IPS-18a (cell line): ENCODE measurements around the gene TMEM59L.

Experiments
- H3K27ac ChIP-seq: one replicate; pipeline ENCODE4 v1.5.1; 2013; ENCODE audit warnings: low read length
- H3K27me3 ChIP-seq: one replicate; pipeline ENCODE4 v1.6.1; 2013; ENCODE audit warnings: mild to moderate bottlenecking, low read length; ENCODE audit not compliant: control insufficient read depth, insufficient read depth
- H3K36me3 ChIP-seq: one replicate; pipeline ENCODE4 v1.6.1; 2013; ENCODE audit warnings: low read depth, low read length; ENCODE audit not compliant: control insufficient read depth
- H3K4me1 ChIP-seq: one replicate; pipeline ENCODE4 v1.6.1; 2013; ENCODE audit warnings: low read depth, low read length; ENCODE audit not compliant: control insufficient read depth
- H3K4me3 ChIP-seq: one replicate; pipeline ENCODE4 v1.5.1; 2013; ENCODE audit warnings: low read length
- H3K9ac ChIP-seq: one replicate; pipeline ENCODE4 v1.6.1; 2013; ENCODE audit warnings: mild to moderate bottlenecking, low read length, moderate library complexity
- H3K9me3 ChIP-seq: one replicate; pipeline ENCODE4 v1.6.1; 2013; ENCODE audit warnings: low read depth, low read length; ENCODE audit not compliant: control insufficient read depth

TMEM59L gene

GRCh38 chr19:18612772-18613588, at the start of gene TMEM59L:
Gene TMEM59L, plus strand, starts transcription at chr19:18612870. Its CDS starts 89 bp downstream, at chr19:18612959.
- no peak within 1 kb of the TSS for H3K9ac ChIP-seq
- no peak within 1 kb of the TSS for H3K27ac ChIP-seq
- peaks cover 83% of the 10 kb centered on the region for H3K27me3 ChIP-seq
- H3K9me3 ChIP-seq: no peaks in the 10 kb centered on the region
- peaks cover 35% of the 10 kb centered on the region for H3K4me1 ChIP-seq
- no peaks in the 10 kb centered on the region for H3K36me3 ChIP-seq
- H3K4me3 ChIP-seq: peak within 1 kb of the TSS; percentile 59

- H3K4me3 ChIP-seq: no peak overlapping the region
- no peaks in the 10 kb centered on the region for H3K9me3 ChIP-seq
- no peaks in the 10 kb centered on the region for H3K27me3 ChIP-seq
- peaks cover 59% of the 10 kb centered on the region for H3K36me3 ChIP-seq
- H3K4me1 ChIP-seq: no peaks in the 10 kb centered on the region
- H3K9ac ChIP-seq: no peak overlapping the region
- no peak overlapping the region for H3K27ac ChIP-seq
Observed at GRCh38 chr19:18566953-18567352, 45.7 kb upstream of the TMEM59L start.

GRCh38 chr19:18568367-18568766, 44.3 kb upstream of the TMEM59L start:
- H3K9ac ChIP-seq: no peak overlapping the region
- H3K27ac ChIP-seq: no peak overlapping the region
- no peaks in the 10 kb centered on the region for H3K9me3 ChIP-seq
- peaks cover 51% of the 10 kb centered on the region for H3K36me3 ChIP-seq
- no peak overlapping the region for H3K4me3 ChIP-seq
- H3K27me3 ChIP-seq: no peaks in the 10 kb centered on the region
- no peaks in the 10 kb centered on the region for H3K4me1 ChIP-seq

GRCh38 chr19:18571564-18572344, 40.9 kb upstream of the TMEM59L start, which contains the start of gene UBA52:
Gene UBA52, plus strand, starts transcription at chr19:18571857. Its CDS starts 1,444 bp downstream, at chr19:18573301.
- peak within 1 kb of the TSS; percentile 73 for H3K27ac ChIP-seq

GRCh38 chr19:18574691-18575291, 37.9 kb upstream of the TMEM59L start:
- Histone ChIP-seq H3K27ac (no peak overlapping the region), H3K9me3 (no peaks in the 10 kb centered on the region), H3K9ac (no peak overlapping the region), H3K27me3 (no peaks in the 10 kb centered on the region), H3K4me1 (no peaks in the 10 kb centered on the region), H3K4me3 (no peak overlapping the region), H3K36me3 (peaks cover 46% of the 10 kb centered on the region)

More at GRCh38 chr19:18571564-18572344, 40.9 kb upstream of the TMEM59L start, which contains the start of gene UBA52:
- H3K27me3 ChIP-seq: no peaks in the 10 kb centered on the region
- peak within 1 kb of the TSS; percentile 99 for H3K4me3 ChIP-seq
- no peaks in the 10 kb centered on the region for H3K9me3 ChIP-seq
- peak within 1 kb of the TSS; percentile 96 for H3K9ac ChIP-seq
- H3K36me3 ChIP-seq: peaks cover 62% of the 10 kb centered on the region
- H3K4me1 ChIP-seq: no peaks in the 10 kb centered on the region

- H3K36me3 ChIP-seq: peaks cover 46% of the 10 kb centered on the region
- H3K27ac ChIP-seq: no peak overlapping the region
Observed at GRCh38 chr19:18576383-18576782, 36.3 kb upstream of the TMEM59L start.

GRCh38 chr19:18577365-18577914, 35.2 kb upstream of the TMEM59L start:
- no peaks in the 10 kb centered on the region for H3K9me3 ChIP-seq
- peaks cover 46% of the 10 kb centered on the region for H3K36me3 ChIP-seq
- H3K27me3 ChIP-seq: no peaks in the 10 kb centered on the region
- no peak overlapping the region for H3K9ac ChIP-seq
- no peak overlapping the region for H3K27ac ChIP-seq
- no peak overlapping the region for H3K4me3 ChIP-seq
- H3K4me1 ChIP-seq: no peaks in the 10 kb centered on the region

More at GRCh38 chr19:18576383-18576782, 36.3 kb upstream of the TMEM59L start:
- Histone ChIP-seq H3K4me3 (no peak overlapping the region), H3K4me1 (no peaks in the 10 kb centered on the region), H3K27me3 (no peaks in the 10 kb centered on the region), H3K9ac (no peak overlapping the region), H3K9me3 (no peaks in the 10 kb centered on the region)

- no peak overlapping the region for H3K4me3 ChIP-seq
- H3K9me3 ChIP-seq: no peaks in the 10 kb centered on the region
- H3K36me3 ChIP-seq: peaks cover 21% of the 10 kb centered on the region
- no peaks in the 10 kb centered on the region for H3K4me1 ChIP-seq
- no peaks in the 10 kb centered on the region for H3K27me3 ChIP-seq
- H3K9ac ChIP-seq: no peak overlapping the region
- no peak overlapping the region for H3K27ac ChIP-seq
Observed at GRCh38 chr19:18580311-18580710, 32.4 kb upstream of the TMEM59L start.

- no peak overlapping the region for H3K4me3 ChIP-seq
- peaks cover 11% of the 10 kb centered on the region for H3K4me1 ChIP-seq
- H3K9ac ChIP-seq: no peak overlapping the region
- no peaks in the 10 kb centered on the region for H3K27me3 ChIP-seq
- no peak overlapping the region for H3K27ac ChIP-seq
- H3K36me3 ChIP-seq: no peaks in the 10 kb centered on the region
- H3K9me3 ChIP-seq: no peaks in the 10 kb centered on the region
Observed at GRCh38 chr19:18586306-18586705, 26.4 kb upstream of the TMEM59L start.

GRCh38 chr19:18587561-18587960, 25.1 kb upstream of the TMEM59L start:
- no peak overlapping the region for H3K9ac ChIP-seq
- peak overlapping the region; percentile 94 for H3K4me3 ChIP-seq
- H3K4me1 ChIP-seq: peaks cover 11% of the 10 kb centered on the region
- H3K27me3 ChIP-seq: no peaks in the 10 kb centered on the region
- no peaks in the 10 kb centered on the region for H3K36me3 ChIP-seq
- no peaks in the 10 kb centered on the region for H3K9me3 ChIP-seq
- no peak overlapping the region for H3K27ac ChIP-seq
